Left colon (tissue), 2 donors: ENCODE measurements around the gene RNF166. TPM values are rescaled to one million over a fixed set of nuclear protein-coding genes. Genes with fewer than 3 reads are reported as not detected.

Experiments used
- ATAC-seq: fragments of 200-7000 bp; cut with Tn5 transposase; one replicate; pipeline ENCODE4 v1.9.1; 2020; ENCODE audit warnings: mild to moderate bottlenecking, moderate library complexity
- DNase-seq, 2 donors: peaks; one replicate each; pipeline ENCODE4 v3.0.0-alpha.2; 2020
- intact Hi-C, 2 donors: fragments of 100-400 bp; cut with DNase I in 1 of 2; cut with micrococcal nuclease in 1 of 2; formaldehyde crosslinking; loops; one replicate each; pipeline versions ENCODE4 v1.11.2 to v1.14.0; 2022; cut with DNase I, micrococcal nuclease
- total RNA-seq, 2 donors: library from RNA; stranded (reverse); fragmentation: NEBNext Ultra II Directional; extraction: Animal tissue kit (Norgen Biotek cat#: 25700); gene quantifications; one replicate each; pipeline ENCODE4 v1.2.1, GENCODE V29; 2021
- donor health status: DM: no; HTN: no; CAD: no.
- donor health status: DM: yes; HTN: yes; CAD: no.

RNF166 gene
- total RNA-seq, 2 donors from 2014 or later: 11.4 to 12.0 TPM

GRCh38 chr16:88714420-88715302 lies 8.5 kb upstream of the RNF166 start:
- DNase-seq (no peak), ATAC-seq (no peak)
- intact Hi-C loops: no loop called here

GRCh38 chr16:88713568-88714419 lies 7.6 kb upstream of the RNF166 start:
- DNase-seq (no peak), ATAC-seq (peak; percentile 71)
- intact Hi-C loops: no loop called here

- intact Hi-C loops: no loop called here
- no peak for ATAC-seq
- no peak for DNase-seq
These were observed 6.8 kb upstream of the RNF166 start for GRCh38 chr16:88713054-88713453.

- intact Hi-C loops: no loop called here
- DNase-seq: no peak
- no peak for ATAC-seq
These were observed 6.3 kb upstream of the RNF166 start for GRCh38 chr16:88712362-88712979.

GRCh38 chr16:88711750-88712340 lies 5.6 kb upstream of the RNF166 start:
- no peak for DNase-seq
- no peak for ATAC-seq
- intact Hi-C loops: no loop called here

- intact Hi-C loops: no loop called here
- no peak for ATAC-seq
These were observed 4.3 kb upstream of the RNF166 start for GRCh38 chr16:88710556-88710955.

GRCh38 chr16:88706965-88707826 lies 988 bp upstream of the RNF166 start:
- DNase-seq (no peak), ATAC-seq (no peak)
- intact Hi-C loops: no loop called here

More at GRCh38 chr16:88710556-88710955, 4.3 kb upstream of the RNF166 start:
- DNase-seq: no peak

GRCh38 chr16:88705801-88706228 lies 393 bp downstream of the RNF166 start:
- intact Hi-C loops: no loop called here
- no peak for DNase-seq
- peak; percentile 17 for ATAC-seq

GRCh38 chr16:88705076-88705684 lies 1.0 kb downstream of the RNF166 start:
- DNase-seq (no peak), ATAC-seq (no peak)
- intact Hi-C loops: no loop called here

- ATAC-seq (no peak), DNase-seq (peak in 1 of 2 donors; percentile 64)
- intact Hi-C loops: no loop called here
These were observed 2.5 kb downstream of the RNF166 start for GRCh38 chr16:88703486-88704309.

GRCh38 chr16:88702371-88703210 lies 3.6 kb downstream of the RNF166 start:
- intact Hi-C loops: no loop called here
- no peak for DNase-seq
- no peak for ATAC-seq

- ATAC-seq (no peak), DNase-seq (no peak)
- intact Hi-C loops: no loop called here
These were observed 4.4 kb downstream of the RNF166 start for GRCh38 chr16:88701581-88702370.

GRCh38 chr16:88700636-88701482 lies 5.3 kb downstream of the RNF166 start:
- ATAC-seq (peak; percentile 51), DNase-seq (peak; percentile 90)
- intact Hi-C loops: no loop called here

GRCh38 chr16:88700322-88700635 lies 5.9 kb downstream of the RNF166 start:
- ATAC-seq (no peak), DNase-seq (no peak)
- intact Hi-C loops: no loop called here

GRCh38 chr16:88699180-88699579 lies 7.0 kb downstream of the RNF166 start:
- intact Hi-C loops: no loop called here
- DNase-seq (no peak), ATAC-seq (no peak)
